Uterus (tissue), 2 donors: ENCODE data around the gene UGT1A8.

Experiments used
- CTCF ChIP-seq, 4 experiments: fragments of 200-600 bp in 2 of 4; fragments of 450-650 bp in 2 of 4; sonication (generic) in 2 of 4; IDR thresholded peaks; one replicate each; pipeline ENCODE4 v1.5.1; 2016 to 2019; ENCODE audit warnings: antibody characterized with exemption in 4 of 4, mild to moderate bottlenecking in 2 of 4, moderate library complexity in 1 of 4
- POLR2A ChIP-seq, 2 donors: fragments of 450-650 bp; IDR thresholded peaks; one replicate each; pipeline ENCODE4 v1.6.1; 2016; ENCODE audit warnings: antibody characterized with exemption in 2 of 2, mild to moderate bottlenecking in 1 of 2, moderate library complexity in 1 of 2

- no peak for TF ChIP-seq CTCF (IDR thresholded peaks at IDR 0.05)
- TF ChIP-seq POLR2A (IDR thresholded peaks at IDR 0.05): no peak
Observed at GRCh38 chr2:233672886-233673285, 55.5 kb downstream of the UGT1A8 start.
